ENCODE results near the gene FOXN4.

Gene FOXN4, protein sequence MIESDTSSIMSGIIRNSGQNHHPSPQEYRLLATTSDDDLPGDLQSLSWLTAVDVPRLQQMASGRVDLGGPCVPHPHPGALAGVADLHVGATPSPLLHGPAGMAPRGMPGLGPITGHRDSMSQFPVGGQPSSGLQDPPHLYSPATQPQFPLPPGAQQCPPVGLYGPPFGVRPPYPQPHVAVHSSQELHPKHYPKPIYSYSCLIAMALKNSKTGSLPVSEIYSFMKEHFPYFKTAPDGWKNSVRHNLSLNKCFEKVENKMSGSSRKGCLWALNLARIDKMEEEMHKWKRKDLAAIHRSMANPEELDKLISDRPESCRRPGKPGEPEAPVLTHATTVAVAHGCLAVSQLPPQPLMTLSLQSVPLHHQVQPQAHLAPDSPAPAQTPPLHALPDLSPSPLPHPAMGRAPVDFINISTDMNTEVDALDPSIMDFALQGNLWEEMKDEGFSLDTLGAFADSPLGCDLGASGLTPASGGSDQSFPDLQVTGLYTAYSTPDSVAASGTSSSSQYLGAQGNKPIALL

DNA sequence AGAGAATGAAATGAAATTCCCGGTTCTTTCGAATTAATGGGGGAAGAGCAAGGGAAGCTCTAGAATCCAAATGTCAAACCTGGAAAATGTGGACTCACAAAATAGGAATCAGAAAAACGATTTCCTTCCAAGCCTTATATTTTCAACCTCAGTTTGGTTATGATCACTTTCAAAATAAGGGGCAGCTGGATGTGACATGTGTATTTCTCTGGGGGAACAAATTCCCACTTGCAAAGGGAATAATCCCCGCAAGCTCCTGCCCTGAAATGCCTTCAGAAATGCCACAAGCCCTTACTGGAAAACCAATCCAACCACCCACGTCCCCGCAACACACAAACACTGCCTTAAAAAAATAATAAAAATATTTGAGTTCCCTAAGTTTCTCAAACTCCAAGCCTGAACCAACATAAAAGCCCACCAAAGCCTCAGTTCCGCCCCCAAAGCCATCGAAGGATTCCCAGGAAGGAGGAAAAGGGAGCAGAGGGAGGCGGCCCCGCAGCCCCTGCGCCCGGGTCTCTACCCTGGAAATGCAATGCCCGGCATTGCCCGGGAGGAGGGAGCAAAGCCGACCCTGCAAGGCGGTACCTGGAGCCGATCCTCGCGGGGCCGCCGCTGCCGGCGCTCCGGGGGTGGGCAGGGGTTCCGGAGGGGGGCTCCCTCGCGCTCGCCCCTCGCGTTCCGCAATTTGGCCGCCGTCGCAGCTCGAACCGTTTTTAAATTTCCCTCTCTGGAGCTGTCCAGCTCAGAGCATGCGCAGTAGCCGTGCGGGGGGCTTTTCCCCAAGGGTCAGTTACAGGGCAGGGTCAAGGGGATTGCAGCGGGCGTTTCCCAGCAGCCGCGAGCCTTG, at the start of gene FOXN4:
TSS of gene FOXN4 (minus strand) at position 751 of the 847 bp plus-strand sequence. CDS start 963 bp downstream, outside the sequence.
- Histone ChIP-seq H3K27ac (ENCODE audit: low read depth, low read length) (no peak within 1 kb of the TSS), H3K4me1 (ENCODE audit: control insufficient read depth, insufficient read depth, low read length, unreplicated experiment) (peaks cover 3% of the 10 kb centered on the region), H2AFZ (ENCODE audit: low read length, unreplicated experiment) (peak within 1 kb of the TSS; percentile 30), H3K79me2 (ENCODE audit: control insufficient read depth, insufficient read depth, low read length, unreplicated experiment) (no peaks in the 10 kb centered on the region), H3K36me3 (ENCODE audit: insufficient read depth, low read length) (no peaks in the 10 kb centered on the region), H3K4me3 (ENCODE audit: low read depth, low read length) (peak within 1 kb of the TSS; percentile 69), H3K27me3 (ENCODE audit: insufficient read depth, low read length) (peaks cover 89% of the 10 kb centered on the region)

DNA sequence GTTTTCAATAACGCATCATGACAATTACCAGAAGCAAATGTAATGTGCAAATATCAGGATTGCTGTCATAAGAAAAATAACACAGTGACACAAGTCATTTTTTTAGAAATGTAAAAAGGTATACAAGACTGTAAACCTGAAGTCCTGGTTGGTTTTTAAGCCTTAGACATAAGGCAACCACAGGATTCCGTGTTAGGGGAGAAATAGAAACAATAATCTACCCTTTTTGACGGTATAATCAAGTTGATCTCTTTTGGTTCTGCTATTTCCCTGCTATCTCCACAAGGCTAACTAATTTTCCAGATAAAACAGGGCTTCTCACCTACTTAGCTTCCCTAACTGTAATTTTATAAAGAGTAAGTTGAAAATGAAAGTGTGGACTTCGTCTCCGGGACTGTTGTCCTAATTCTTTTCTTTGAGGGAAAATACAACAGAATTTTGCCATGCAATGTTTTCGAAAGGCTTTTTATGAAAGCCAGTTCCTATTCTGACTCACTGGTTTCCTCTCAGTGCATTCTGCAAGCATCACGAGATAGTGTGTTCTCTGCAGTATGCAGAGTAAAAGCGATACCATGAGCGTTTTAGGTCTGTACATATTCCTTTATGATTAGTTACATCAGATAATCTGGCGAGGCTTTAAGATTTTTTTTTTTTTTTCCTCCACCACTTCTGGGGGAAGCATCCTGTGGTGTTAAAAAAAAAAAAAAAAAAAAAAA, 49.2 kb upstream of the FOXN4 start:
- H3K27ac ChIP-seq (ENCODE audit: low read depth, low read length) = 0 out of 2 replicates have a peak overlapping the region, but pooled peaks have one; percentile 39
- no peaks in the 10 kb centered on the region for H3K36me3 ChIP-seq (ENCODE audit: insufficient read depth, low read length)
- peak overlapping the region; percentile 72 for H2AFZ ChIP-seq (ENCODE audit: low read length, unreplicated experiment)
- H3K79me2 ChIP-seq (ENCODE audit: control insufficient read depth, insufficient read depth, low read length, unreplicated experiment) = no peaks in the 10 kb centered on the region
- no peaks in the 10 kb centered on the region for H3K4me1 ChIP-seq (ENCODE audit: control insufficient read depth, insufficient read depth, low read length, unreplicated experiment)
- peak overlapping the region; percentile 71 for H3K4me3 ChIP-seq (ENCODE audit: low read depth, low read length)
- peaks cover 81% of the 10 kb centered on the region for H3K27me3 ChIP-seq (ENCODE audit: insufficient read depth, low read length)

DNA sequence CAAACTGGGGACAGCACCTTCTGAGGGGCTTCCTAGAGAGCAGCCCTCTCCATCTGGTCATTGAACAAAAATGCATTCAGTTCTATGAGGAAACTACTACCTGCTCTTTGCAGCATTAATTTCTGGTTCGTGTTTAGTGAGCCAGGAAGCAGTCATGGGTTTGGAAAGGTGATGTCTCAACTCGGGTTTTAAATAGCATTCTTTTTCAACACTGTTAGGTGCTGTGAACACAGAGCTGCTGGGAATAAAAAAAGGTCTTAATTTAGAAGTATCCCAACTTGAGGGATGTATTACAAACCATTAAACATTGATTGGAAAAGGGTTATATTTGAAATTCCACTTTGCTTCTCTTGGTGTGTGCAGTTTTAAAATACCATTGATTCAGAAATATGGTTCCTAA, 47.9 kb upstream of the FOXN4 start:
- Histone ChIP-seq H3K4me3 (ENCODE audit: low read depth, low read length) (no peak overlapping the region), H2AFZ (ENCODE audit: low read length, unreplicated experiment) (no peak overlapping the region), H3K27ac (ENCODE audit: low read depth, low read length) (no peak overlapping the region), H3K36me3 (ENCODE audit: insufficient read depth, low read length) (no peaks in the 10 kb centered on the region), H3K4me1 (ENCODE audit: control insufficient read depth, insufficient read depth, low read length, unreplicated experiment) (no peaks in the 10 kb centered on the region), H3K27me3 (ENCODE audit: insufficient read depth, low read length) (peaks cover 77% of the 10 kb centered on the region), H3K79me2 (ENCODE audit: control insufficient read depth, insufficient read depth, low read length, unreplicated experiment) (no peaks in the 10 kb centered on the region)

DNA sequence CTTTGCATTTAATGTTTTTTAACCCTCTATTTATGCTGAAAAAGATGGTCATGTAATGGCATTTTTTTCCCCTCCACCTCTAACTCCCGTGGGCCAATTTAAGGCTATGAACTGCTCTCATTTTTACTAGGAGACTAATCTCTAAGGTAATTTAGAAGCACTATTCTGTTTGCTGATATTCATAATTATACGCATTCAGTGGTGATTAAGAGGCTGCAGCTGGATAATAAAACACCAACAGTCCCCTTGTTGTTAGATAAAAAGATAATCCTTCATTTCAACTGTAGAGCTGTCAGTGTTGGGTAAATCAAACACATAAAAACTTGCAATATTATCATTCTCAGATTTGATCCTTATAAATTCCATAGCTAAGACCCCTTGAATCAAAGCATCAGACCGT, 47.5 kb upstream of the FOXN4 start:
- Histone ChIP-seq H3K4me1 (ENCODE audit: control insufficient read depth, insufficient read depth, low read length, unreplicated experiment) (no peaks in the 10 kb centered on the region), H3K4me3 (ENCODE audit: low read depth, low read length) (no peak overlapping the region), H3K79me2 (ENCODE audit: control insufficient read depth, insufficient read depth, low read length, unreplicated experiment) (no peaks in the 10 kb centered on the region), H3K36me3 (ENCODE audit: insufficient read depth, low read length) (no peaks in the 10 kb centered on the region), H3K27me3 (ENCODE audit: insufficient read depth, low read length) (peaks cover 78% of the 10 kb centered on the region), H3K27ac (ENCODE audit: low read depth, low read length) (no peak overlapping the region), H2AFZ (ENCODE audit: low read length, unreplicated experiment) (no peak overlapping the region)

- no peaks in the 10 kb centered on the region for H3K4me1 ChIP-seq (ENCODE audit: control insufficient read depth, insufficient read depth, low read length, unreplicated experiment)
- no peak overlapping the region for H3K27ac ChIP-seq (ENCODE audit: low read depth, low read length)
- H2AFZ ChIP-seq (ENCODE audit: low read length, unreplicated experiment) = no peak overlapping the region
- H3K79me2 ChIP-seq (ENCODE audit: control insufficient read depth, insufficient read depth, low read length, unreplicated experiment) = no peaks in the 10 kb centered on the region
- H3K27me3 ChIP-seq (ENCODE audit: insufficient read depth, low read length) = peaks cover 83% of the 10 kb centered on the region
- H3K36me3 ChIP-seq (ENCODE audit: insufficient read depth, low read length) = no peaks in the 10 kb centered on the region
- H3K4me3 ChIP-seq (ENCODE audit: low read depth, low read length) = no peak overlapping the region
These were observed 43.1 kb upstream of the FOXN4 start for GRCh38 chr12:109352184-109352583.

GRCh38 chr12:109347589-109347988, 38.5 kb upstream of the FOXN4 start, which contains the start of gene MYO1H:
MYO1H (plus strand) TSS chr12:109347900; CDS start chr12:109347961, 61 bp downstream.
- Histone ChIP-seq H3K27me3 (ENCODE audit: insufficient read depth, low read length) (peaks cover 80% of the 10 kb centered on the region), H2AFZ (ENCODE audit: low read length, unreplicated experiment) (no peak within 1 kb of the TSS), H3K27ac (ENCODE audit: low read depth, low read length) (no peak within 1 kb of the TSS)

DNA sequence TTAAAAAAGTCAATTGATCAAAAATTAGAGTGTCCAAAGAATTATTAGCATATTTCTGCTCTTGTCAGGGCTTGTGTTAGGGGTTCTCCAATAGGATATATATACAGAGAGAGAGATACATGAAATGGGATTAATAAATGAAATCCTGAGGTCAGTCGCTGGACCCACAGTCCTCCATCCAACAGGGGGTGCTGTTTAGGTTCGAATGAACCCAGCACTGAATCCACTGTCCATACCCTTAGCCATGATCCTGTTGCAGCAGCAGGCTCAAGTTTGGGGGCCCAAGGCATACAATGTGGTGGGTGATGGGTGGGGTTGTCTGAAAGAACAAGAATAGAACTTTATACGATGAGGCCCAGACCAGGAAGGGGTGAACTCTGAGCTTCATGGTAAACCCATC, 37.8 kb upstream of the FOXN4 start:
- Histone ChIP-seq H3K4me1 (ENCODE audit: control insufficient read depth, insufficient read depth, low read length, unreplicated experiment) (no peaks in the 10 kb centered on the region), H2AFZ (ENCODE audit: low read length, unreplicated experiment) (no peak overlapping the region), H3K4me3 (ENCODE audit: low read depth, low read length) (no peak overlapping the region), H3K27ac (ENCODE audit: low read depth, low read length) (no peak overlapping the region), H3K79me2 (ENCODE audit: control insufficient read depth, insufficient read depth, low read length, unreplicated experiment) (no peaks in the 10 kb centered on the region), H3K36me3 (ENCODE audit: insufficient read depth, low read length) (no peaks in the 10 kb centered on the region), H3K27me3 (ENCODE audit: insufficient read depth, low read length) (peaks cover 74% of the 10 kb centered on the region)

More at GRCh38 chr12:109347589-109347988, 38.5 kb upstream of the FOXN4 start, which contains the start of gene MYO1H:
- H3K79me2 ChIP-seq (ENCODE audit: control insufficient read depth, insufficient read depth, low read length, unreplicated experiment) = no peaks in the 10 kb centered on the region
- H3K4me3 ChIP-seq (ENCODE audit: low read depth, low read length) = no peak within 1 kb of the TSS
- no peaks in the 10 kb centered on the region for H3K36me3 ChIP-seq (ENCODE audit: insufficient read depth, low read length)
- no peaks in the 10 kb centered on the region for H3K4me1 ChIP-seq (ENCODE audit: control insufficient read depth, insufficient read depth, low read length, unreplicated experiment)

GRCh38 chr12:109345428-109345827, 36.3 kb upstream of the FOXN4 start:
- Histone ChIP-seq H3K4me1 (ENCODE audit: control insufficient read depth, insufficient read depth, low read length, unreplicated experiment) (no peaks in the 10 kb centered on the region), H2AFZ (ENCODE audit: low read length, unreplicated experiment) (no peak overlapping the region), H3K27ac (ENCODE audit: low read depth, low read length) (no peak overlapping the region), H3K4me3 (ENCODE audit: low read depth, low read length) (no peak overlapping the region), H3K36me3 (ENCODE audit: insufficient read depth, low read length) (no peaks in the 10 kb centered on the region), H3K27me3 (ENCODE audit: insufficient read depth, low read length) (peaks cover 69% of the 10 kb centered on the region), H3K79me2 (ENCODE audit: control insufficient read depth, insufficient read depth, low read length, unreplicated experiment) (no peaks in the 10 kb centered on the region)

DNA sequence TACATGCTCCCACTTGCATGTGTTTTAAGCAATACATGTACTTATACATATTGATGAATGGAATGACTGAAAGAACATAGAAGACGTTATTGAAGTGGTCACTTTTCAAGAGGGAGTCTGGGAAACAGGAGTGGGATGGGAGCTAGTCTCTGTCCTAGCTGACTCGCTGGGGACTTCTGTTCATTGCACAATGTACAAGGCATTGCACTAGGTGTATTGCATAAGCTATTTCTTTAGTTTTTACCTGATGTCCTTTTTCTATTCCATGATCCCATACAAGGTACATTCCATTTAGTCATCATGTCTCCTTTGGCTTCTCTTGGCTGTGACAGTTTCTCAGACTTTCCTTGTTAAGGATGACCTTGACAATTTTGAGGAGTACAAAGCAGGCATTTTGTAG, 34.6 kb upstream of the FOXN4 start:
- H3K79me2 ChIP-seq (ENCODE audit: control insufficient read depth, insufficient read depth, low read length, unreplicated experiment) = no peaks in the 10 kb centered on the region
- no peak overlapping the region for H3K27ac ChIP-seq (ENCODE audit: low read depth, low read length)
- H3K27me3 ChIP-seq (ENCODE audit: insufficient read depth, low read length) = peaks cover 68% of the 10 kb centered on the region
- H3K4me1 ChIP-seq (ENCODE audit: control insufficient read depth, insufficient read depth, low read length, unreplicated experiment) = no peaks in the 10 kb centered on the region
- no peak overlapping the region for H2AFZ ChIP-seq (ENCODE audit: low read length, unreplicated experiment)
- H3K4me3 ChIP-seq (ENCODE audit: low read depth, low read length) = no peak overlapping the region
- no peaks in the 10 kb centered on the region for H3K36me3 ChIP-seq (ENCODE audit: insufficient read depth, low read length)

GRCh38 chr12:109336593-109336992, 27.5 kb upstream of the FOXN4 start:
- Histone ChIP-seq H3K36me3 (ENCODE audit: insufficient read depth, low read length) (no peaks in the 10 kb centered on the region), H3K27ac (ENCODE audit: low read depth, low read length) (no peak overlapping the region), H2AFZ (ENCODE audit: low read length, unreplicated experiment) (no peak overlapping the region), H3K4me3 (ENCODE audit: low read depth, low read length) (no peak overlapping the region), H3K27me3 (ENCODE audit: insufficient read depth, low read length) (peaks cover 68% of the 10 kb centered on the region), H3K79me2 (ENCODE audit: control insufficient read depth, insufficient read depth, low read length, unreplicated experiment) (no peaks in the 10 kb centered on the region), H3K4me1 (ENCODE audit: control insufficient read depth, insufficient read depth, low read length, unreplicated experiment) (no peaks in the 10 kb centered on the region)
